Colonic mucosa (tissue), 4 donors: Measurements from ENCODE around the gene E4F1. TPM values are rescaled to one million over a fixed set of nuclear protein-coding genes. Genes with fewer than 3 reads are reported as not detected.
"Not testable (repeated sequence)": the region's sequence is repeated elsewhere in the genome, so short reads cannot be mapped to it uniquely, and the experiment has no call there.

Experiments
- DNase-seq: peaks from one replicate; pipeline ENCODE4 v3.0.0-alpha.2; 2020
- H3K27ac ChIP-seq: fragments of 200-600 bp; one replicate; pipeline ENCODE4 v1.8.0; 2021
- H3K27me3 ChIP-seq: fragments of 200-600 bp; one replicate; pipeline ENCODE4 v1.8.0; 2021
- H3K36me3 ChIP-seq: fragments of 200-600 bp; one replicate; pipeline ENCODE4 v1.8.0; 2021
- H3K4me1 ChIP-seq: fragments of 200-600 bp; one replicate; pipeline ENCODE4 v1.8.0; 2021; ENCODE audit warnings: mild to moderate bottlenecking
- H3K4me3 ChIP-seq: fragments of 200-600 bp; one replicate; pipeline ENCODE4 v1.8.0; 2021
- H3K9ac ChIP-seq, 2 donors: one replicate each; pipeline ENCODE4 v1.7.0; 2013; ENCODE audit warnings: control low read depth in 2 of 2, low read depth in 2 of 2, low read length in 2 of 2
- H3K9me3 ChIP-seq: fragments of 200-600 bp; one replicate; pipeline ENCODE4 v1.8.0; 2021
- CTCF ChIP-seq: fragments of 200-600 bp; IDR thresholded peaks from one replicate; pipeline ENCODE4 v1.8.0; 2022; ENCODE audit warnings: antibody characterized with exemption, mild to moderate bottlenecking
- intact Hi-C: fragments of 100-400 bp; cut with DNase I; formaldehyde crosslinking; loops from one replicate; pipeline ENCODE4 v1.14.1; 2022
- total RNA-seq, 2 donors: library from RNA; stranded (reverse); fragmentation: NEBNext Ultra II Directional in 1 of 2; extraction: Animal tissue kit (Norgen Biotek cat#: 25700) in 1 of 2; gene quantifications; one replicate each; pipeline ENCODE4 v1.2.1, GENCODE V29; 2021
- donor health status: healthy.
- donor health status: DM: no; HTN: no; CAD: no.
- donor health status: DM: no; HTN: no; CAD: no.

Gene E4F1
- total RNA-seq, 2 donors from 2014 or later: 19.9 to 37.4 TPM

DNA sequence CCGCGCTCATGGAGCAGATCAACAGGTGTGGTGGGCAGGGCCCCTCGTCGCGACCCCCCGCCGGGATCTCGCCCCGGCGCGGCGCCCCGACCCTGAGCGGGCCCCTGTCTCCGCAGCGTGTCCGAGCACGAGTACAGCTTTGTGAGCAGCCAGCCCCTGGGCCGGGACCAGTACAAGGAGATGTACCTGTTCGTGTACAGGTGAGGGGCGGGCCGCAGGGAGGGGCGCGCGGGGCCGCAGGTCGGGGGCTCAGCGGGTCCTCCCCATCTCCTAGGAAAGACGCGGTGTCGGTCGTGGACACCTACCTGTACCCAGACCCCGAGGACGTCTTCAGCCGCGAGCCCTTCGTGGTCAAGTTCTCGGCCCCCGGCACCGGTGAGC lies 13.7 kb downstream of the E4F1 start:
- DNase-seq: no peak
- Histone ChIP-seq H3K9me3 (no peaks in the 10 kb centered on the region), H3K4me1 (peaks cover 16% of the 10 kb centered on the region), H3K9ac (no peak overlapping the region), H3K36me3 (peaks cover 21% of the 10 kb centered on the region), H3K27ac (no peak overlapping the region), H3K27me3 (peaks cover 26% of the 10 kb centered on the region), H3K4me3 (no peak overlapping the region)
- TF ChIP-seq CTCF: no peak
- intact Hi-C loops: no loop called here

GRCh38 chr16:2237493-2238149 lies 14.2 kb downstream of the E4F1 start:
- TF ChIP-seq CTCF: no peak
- Histone ChIP-seq H3K9me3 (no peaks in the 10 kb centered on the region), H3K9ac (no peak overlapping the region), H3K27me3 (peaks cover 26% of the 10 kb centered on the region), H3K4me1 (peaks cover 16% of the 10 kb centered on the region), H3K4me3 (no peak overlapping the region), H3K27ac (no peak overlapping the region), H3K36me3 (peaks cover 18% of the 10 kb centered on the region)
- DNase-seq: no peak
- intact Hi-C loops: no loop called here

GRCh38 chr16:2238150-2238837 lies 14.9 kb downstream of the E4F1 start:
- H3K27me3 ChIP-seq: peaks cover 26% of the 10 kb centered on the region
- no peak overlapping the region for H3K4me3 ChIP-seq
- H3K36me3 ChIP-seq: peaks cover 18% of the 10 kb centered on the region
- intact Hi-C loops: no loop called here
- no peak overlapping the region for H3K9ac ChIP-seq
- peaks cover 16% of the 10 kb centered on the region for H3K4me1 ChIP-seq
- no peak for TF ChIP-seq CTCF
- no peak overlapping the region for H3K27ac ChIP-seq
- no peak for DNase-seq
- no peaks in the 10 kb centered on the region for H3K9me3 ChIP-seq

- intact Hi-C loops: no loop called here
- Histone ChIP-seq H3K27ac (no peak overlapping the region), H3K36me3 (peaks cover 17% of the 10 kb centered on the region), H3K9ac (no peak overlapping the region), H3K9me3 (no peaks in the 10 kb centered on the region), H3K27me3 (peaks cover 26% of the 10 kb centered on the region), H3K4me1 (peaks cover 16% of the 10 kb centered on the region), H3K4me3 (no peak overlapping the region)
- no peak for TF ChIP-seq CTCF
- no peak for DNase-seq
These were observed 15.7 kb downstream of the E4F1 start for GRCh38 chr16:2238838-2239675.

GRCh38 chr16:2240331-2240730 lies 16.9 kb downstream of the E4F1 start:
- DNase-seq, H3K9me3 ChIP-seq, intact Hi-C loops, H3K9ac ChIP-seq, H3K4me3 ChIP-seq, H3K27ac ChIP-seq: not testable (repeated sequence)
- H3K4me1 ChIP-seq: peaks cover 16% of the 10 kb centered on the region
- peaks cover 26% of the 10 kb centered on the region for H3K27me3 ChIP-seq
- peaks cover 10% of the 10 kb centered on the region for H3K36me3 ChIP-seq
